ENCODE measurements around the gene FYTTD1.

GRCh38 chr3:197814372-197814771 lies 64.7 kb downstream of the FYTTD1 start:
- TF ChIP-seq CTCF (conservative IDR thresholded peaks at IDR 0.05 in 1 of 2, IDR thresholded peaks at IDR 0.05 in 1 of 2; ENCODE audit: extremely low read depth in 1 of 2, insufficient read depth in 1 of 2, low read depth in 1 of 2, low read length in 2 of 2) (no peak), EZH2 (IDR thresholded peaks at IDR 0.05; ENCODE audit: borderline replicate concordance, low read length) (no peak)
